Measurements from ENCODE around the gene MAVS. TPM values are rescaled to one million over a fixed set of nuclear protein-coding genes. Genes with fewer than 3 reads are reported as not detected.

MAVS gene
- total RNA-seq, 4 donors from 2014 or later = 39.6 to 94.4 (median 69.7) TPM

DNA sequence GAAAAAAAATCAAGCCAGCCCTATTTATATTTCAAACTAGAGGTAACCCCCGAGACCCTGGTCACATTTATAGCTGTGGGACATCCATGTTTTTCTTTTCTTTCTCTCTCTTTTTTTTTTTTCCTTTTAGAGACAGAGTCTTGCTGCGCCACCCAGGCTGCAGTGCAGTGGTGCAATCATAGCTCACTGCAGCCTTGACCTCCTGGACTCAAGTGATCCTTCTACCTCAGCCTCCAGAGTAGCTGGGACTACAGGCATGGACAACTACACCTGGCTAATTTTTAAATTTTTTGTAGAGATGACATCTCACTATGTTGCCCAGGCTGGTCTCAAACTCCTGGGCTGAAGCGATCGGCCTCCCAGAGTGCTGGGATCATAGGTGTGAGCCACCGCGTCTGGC, 12.1 kb downstream of the MAVS start:
- TF ChIP-seq CTCF (IDR thresholded peaks at IDR 0.05) (no peak), POLR2A (IDR thresholded peaks at IDR 0.05) (no peak)
- H3K27me3 ChIP-seq = no peaks in the 10 kb centered on the region
- no peak overlapping the region for H3K4me3 ChIP-seq
- no peaks in the 10 kb centered on the region for H3K9me3 ChIP-seq
- peaks cover 0 to 85% (median 0%) of the 10 kb centered on the region in 3 donors for H3K36me3 ChIP-seq
- DNase-seq = no peak
- H3K27ac ChIP-seq = no peak overlapping the region
- H3K4me1 ChIP-seq = peaks cover 0 to 13% (median 0%) of the 10 kb centered on the region in 4 donors

DNA sequence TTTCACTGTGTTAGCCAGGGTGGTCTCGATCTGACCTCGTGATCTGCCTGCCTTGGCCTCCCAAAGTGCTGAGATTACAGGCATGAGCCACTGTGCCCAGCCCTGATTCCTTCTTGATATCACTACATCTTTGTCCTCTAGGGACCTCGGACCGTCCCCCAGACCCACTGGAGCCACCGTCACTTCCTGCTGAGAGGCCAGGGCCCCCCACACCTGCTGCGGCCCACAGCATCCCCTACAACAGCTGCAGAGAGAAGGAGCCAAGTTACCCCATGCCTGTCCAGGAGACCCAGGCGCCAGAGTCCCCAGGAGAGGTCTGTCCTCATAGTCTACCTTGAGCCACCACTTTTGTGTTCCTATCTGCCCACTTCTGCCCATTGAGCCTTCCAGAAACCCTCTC, 14.6 kb downstream of the MAVS start:
- no peak for DNase-seq
- Histone ChIP-seq H3K27ac (no peak overlapping the region), H3K9me3 (no peaks in the 10 kb centered on the region), H3K4me3 (no peak overlapping the region), H3K27me3 (no peaks in the 10 kb centered on the region), H3K4me1 (peaks cover 0 to 5% (median 0%) of the 10 kb centered on the region in 4 donors), H3K36me3 (peaks cover 0 to 99% (median 0%) of the 10 kb centered on the region in 3 donors)
- TF ChIP-seq POLR2A (IDR thresholded peaks at IDR 0.05) (no peak), CTCF (IDR thresholded peaks at IDR 0.05) (no peak)

DNA sequence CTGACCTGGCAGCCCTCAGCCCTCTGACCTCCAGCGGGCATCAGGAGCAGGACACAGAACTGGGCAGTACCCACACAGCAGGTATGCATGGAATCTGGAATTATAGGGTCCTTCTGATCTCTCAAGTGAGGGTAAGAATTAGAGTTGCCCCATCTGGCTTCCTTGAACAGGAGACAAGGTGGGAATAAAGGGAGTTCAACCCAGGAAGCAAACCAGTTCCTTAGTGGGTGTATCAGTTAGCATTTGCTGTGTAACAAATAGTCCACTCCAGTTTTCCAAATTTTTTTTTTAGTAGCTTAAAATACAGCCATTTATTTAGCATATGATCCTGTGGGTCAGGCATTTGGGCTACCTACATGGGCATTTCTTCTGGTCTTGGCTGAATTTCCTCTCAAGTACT, 15.7 kb downstream of the MAVS start:
- Histone ChIP-seq H3K9me3 (no peaks in the 10 kb centered on the region), H3K27me3 (no peaks in the 10 kb centered on the region), H3K27ac (no peak overlapping the region), H3K4me3 (no peak overlapping the region), H3K4me1 (peaks cover 0 to 4% (median 0%) of the 10 kb centered on the region in 4 donors), H3K36me3 (peaks cover 0 to 99% (median 0%) of the 10 kb centered on the region in 3 donors)
- TF ChIP-seq CTCF (IDR thresholded peaks at IDR 0.05) = no peak
- no peak for TF ChIP-seq POLR2A (IDR thresholded peaks at IDR 0.05)
- no peak for DNase-seq

DNA sequence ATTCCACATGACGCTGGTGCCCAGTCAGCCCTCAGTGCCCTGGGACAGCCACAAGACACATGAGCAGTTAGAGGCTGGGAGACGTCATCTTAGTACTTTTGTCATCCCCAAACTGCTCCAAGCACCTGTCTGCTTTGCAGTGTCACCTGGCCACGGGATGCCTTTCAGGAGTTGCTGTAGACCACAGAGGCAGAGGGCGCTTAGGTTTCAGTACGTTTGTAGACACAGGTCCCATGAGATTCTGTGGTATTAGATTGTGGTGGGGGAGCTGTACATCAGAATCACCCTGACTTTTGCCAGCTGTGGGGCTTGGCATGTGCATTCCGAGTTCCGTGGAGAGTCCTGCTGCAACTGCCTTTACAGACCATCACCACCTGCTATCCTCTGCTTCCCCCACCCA, 16.7 kb downstream of the MAVS start:
- Histone ChIP-seq H3K4me3 (no peak overlapping the region), H3K27me3 (no peaks in the 10 kb centered on the region), H3K9me3 (no peaks in the 10 kb centered on the region), H3K4me1 (no peaks in the 10 kb centered on the region), H3K27ac (no peak overlapping the region), H3K36me3 (peaks cover 0 to 97% (median 0%) of the 10 kb centered on the region in 3 donors)
- DNase-seq = no peak
- TF ChIP-seq POLR2A (IDR thresholded peaks at IDR 0.05) = no peak
- TF ChIP-seq CTCF (IDR thresholded peaks at IDR 0.05) = no peak

DNA sequence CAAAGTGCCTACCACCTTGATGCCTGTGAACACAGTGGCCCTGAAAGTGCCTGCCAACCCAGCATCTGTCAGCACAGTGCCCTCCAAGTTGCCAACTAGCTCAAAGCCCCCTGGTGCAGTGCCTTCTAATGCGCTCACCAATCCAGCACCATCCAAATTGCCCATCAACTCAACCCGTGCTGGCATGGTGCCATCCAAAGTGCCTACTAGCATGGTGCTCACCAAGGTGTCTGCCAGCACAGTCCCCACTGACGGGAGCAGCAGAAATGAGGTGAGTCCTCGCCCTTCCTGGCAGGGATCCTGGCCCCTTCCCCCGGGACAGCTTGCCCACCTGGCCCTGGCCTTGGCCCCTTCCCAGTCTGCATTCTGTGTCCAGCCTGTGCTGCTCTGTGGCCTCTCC, 17.9 kb downstream of the MAVS start:
- H3K4me3 ChIP-seq = no peak overlapping the region
- no peak overlapping the region for H3K27ac ChIP-seq
- no peaks in the 10 kb centered on the region for H3K9me3 ChIP-seq
- no peaks in the 10 kb centered on the region for H3K27me3 ChIP-seq
- H3K36me3 ChIP-seq = peaks cover 0 to 89% (median 0%) of the 10 kb centered on the region in 3 donors
- TF ChIP-seq POLR2A (IDR thresholded peaks at IDR 0.05) = no peak
- TF ChIP-seq CTCF (IDR thresholded peaks at IDR 0.05) = no peak
- DNase-seq = no peak
- H3K4me1 ChIP-seq = no peaks in the 10 kb centered on the region
